ENCODE results near the gene NAXD.

NAXD gene

DNA sequence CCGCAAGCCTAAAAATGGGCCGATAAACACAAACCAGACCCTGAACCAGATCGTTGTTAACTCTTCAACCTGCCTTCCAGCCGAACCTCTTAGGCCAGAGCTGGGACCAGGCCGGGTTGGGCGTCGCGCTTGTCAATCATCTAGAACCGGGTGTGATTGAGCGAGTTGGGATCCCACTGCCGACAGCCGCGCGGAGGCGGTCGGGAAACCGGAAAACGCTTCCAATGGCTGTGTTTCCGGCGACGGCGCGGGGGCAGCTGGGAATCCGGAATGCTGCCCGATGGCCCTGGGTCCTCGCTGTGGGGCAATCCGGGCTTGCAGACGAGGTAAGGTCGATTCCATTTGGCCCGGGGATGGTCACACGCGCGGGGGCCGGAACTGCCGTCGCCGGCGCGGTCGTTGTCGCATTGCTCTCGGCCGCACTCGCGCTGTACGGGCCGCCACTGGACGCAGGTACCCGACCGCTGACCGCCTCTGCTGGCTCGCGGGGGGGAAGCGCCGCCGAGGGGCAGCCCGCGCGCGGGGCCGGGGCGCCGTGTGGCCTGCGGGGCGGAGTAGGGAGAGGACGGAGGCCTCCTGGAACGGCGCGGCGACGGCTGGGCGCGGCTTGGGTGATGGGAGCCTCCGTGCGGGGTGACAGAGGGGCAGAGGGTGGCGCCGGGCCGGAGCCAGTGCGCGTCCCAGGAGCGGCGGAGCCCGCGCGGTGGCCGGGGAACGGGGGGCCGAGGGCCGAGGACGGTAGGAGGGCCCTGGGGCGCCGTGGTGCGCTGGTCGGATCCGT is at the start of gene NAXD:
TSS of gene NAXD (plus strand) at position 224 of the 781 bp plus-strand sequence. CDS start at position 281, 57 bp downstream.
- ChIA-PET POLR2A (interaction anchor here (0.7 to 2.0 kb wide), 10 partner anchors 9 to 300 kb away, joined by 3 to 19 read pairs (median 4); partner anchors contain the start of gene ANKRD10), CTCF (interaction anchor here (0.7 kb wide), 1 partner anchor 47 kb away, joined by 4 read pairs; no protein-coding TSS in a partner anchor)
- H3K9me3 ChIP-seq (ENCODE audit: control insufficient read depth, insufficient read depth, low read depth, low read length), result no peaks in the 10 kb centered on the region
- peak within 1 kb of the TSS; percentile 94 for H3K4me3 ChIP-seq (ENCODE audit: low read depth, low read length)
- H3K27ac ChIP-seq (ENCODE audit: extremely low read depth, low read depth, low read length), result peak within 1 kb of the TSS; percentile 69
- no peaks in the 10 kb centered on the region for H3K36me3 ChIP-seq (ENCODE audit: control insufficient read depth in 2 of 2, insufficient read depth in 1 of 2, low read length in 2 of 2)
- no peaks in the 10 kb centered on the region for H3K4me1 ChIP-seq (ENCODE audit: control insufficient read depth, insufficient read depth, low read length)
- TF ChIP-seq ZNF311 (tag by site-specific recombination; IDR thresholded peaks at IDR 0.05; ENCODE audit: borderline replicate concordance), result no peak
- TF ChIP-seq ZNF623 (tag by site-specific recombination; IDR thresholded peaks at IDR 0.05), result no peak
- 0 out of 2 replicates have a peak, but pooled peaks have one; percentile 20 for TF ChIP-seq ZNF639 (tag by site-specific recombination; IDR thresholded peaks at IDR 0.05)
- TF ChIP-seq BCL11A (tag by site-specific recombination; IDR thresholded peaks at IDR 0.05; ENCODE audit: low read depth), result no peak
- TF ChIP-seq ZNF529 (tag by site-specific recombination; IDR thresholded peaks at IDR 0.05; ENCODE audit: insufficient replicate concordance), result no peak
- TF ChIP-seq REPIN1 (tag by site-specific recombination; IDR thresholded peaks at IDR 0.05; ENCODE audit: low read depth), result no peak
- no peak for TF ChIP-seq ZNF777 (tag by site-specific recombination; IDR thresholded peaks at IDR 0.05; ENCODE audit: borderline replicate concordance)
- no peak for TF ChIP-seq YY2 (tag by site-specific recombination; IDR thresholded peaks at IDR 0.05)
- TF ChIP-seq GLI2 (tag by site-specific recombination; IDR thresholded peaks at IDR 0.05; ENCODE audit: borderline replicate concordance, low read depth), result no peak
- 0 out of 2 replicates have a peak, but pooled peaks have one; percentile 16 for TF ChIP-seq KLF17 (tag by site-specific recombination; IDR thresholded peaks at IDR 0.05)
- TF ChIP-seq ZNF175 (tag by site-specific recombination; IDR thresholded peaks at IDR 0.05), result no peak
- no peak for TF ChIP-seq MYNN (tag by site-specific recombination; IDR thresholded peaks at IDR 0.05; ENCODE audit: borderline replicate concordance)
- TF ChIP-seq ZNF121 (tag by site-specific recombination; IDR thresholded peaks at IDR 0.05), result no peak
- TF ChIP-seq ZNF571 (tag by site-specific recombination; IDR thresholded peaks at IDR 0.05), result no peak
- TF ChIP-seq ZNF146 (tag by site-specific recombination; IDR thresholded peaks at IDR 0.05), result no peak
- TF ChIP-seq ZNF830 (tag by site-specific recombination; IDR thresholded peaks at IDR 0.05; ENCODE audit: low read depth), result no peak
- TF ChIP-seq SP7 (tag by site-specific recombination; IDR thresholded peaks at IDR 0.05), result no peak
- no peak for TF ChIP-seq ZNF114 (tag by site-specific recombination; IDR thresholded peaks at IDR 0.05)
- TF ChIP-seq PRDM6 (tag by site-specific recombination; IDR thresholded peaks at IDR 0.05), result no peak
- TF ChIP-seq, protein P1, sequence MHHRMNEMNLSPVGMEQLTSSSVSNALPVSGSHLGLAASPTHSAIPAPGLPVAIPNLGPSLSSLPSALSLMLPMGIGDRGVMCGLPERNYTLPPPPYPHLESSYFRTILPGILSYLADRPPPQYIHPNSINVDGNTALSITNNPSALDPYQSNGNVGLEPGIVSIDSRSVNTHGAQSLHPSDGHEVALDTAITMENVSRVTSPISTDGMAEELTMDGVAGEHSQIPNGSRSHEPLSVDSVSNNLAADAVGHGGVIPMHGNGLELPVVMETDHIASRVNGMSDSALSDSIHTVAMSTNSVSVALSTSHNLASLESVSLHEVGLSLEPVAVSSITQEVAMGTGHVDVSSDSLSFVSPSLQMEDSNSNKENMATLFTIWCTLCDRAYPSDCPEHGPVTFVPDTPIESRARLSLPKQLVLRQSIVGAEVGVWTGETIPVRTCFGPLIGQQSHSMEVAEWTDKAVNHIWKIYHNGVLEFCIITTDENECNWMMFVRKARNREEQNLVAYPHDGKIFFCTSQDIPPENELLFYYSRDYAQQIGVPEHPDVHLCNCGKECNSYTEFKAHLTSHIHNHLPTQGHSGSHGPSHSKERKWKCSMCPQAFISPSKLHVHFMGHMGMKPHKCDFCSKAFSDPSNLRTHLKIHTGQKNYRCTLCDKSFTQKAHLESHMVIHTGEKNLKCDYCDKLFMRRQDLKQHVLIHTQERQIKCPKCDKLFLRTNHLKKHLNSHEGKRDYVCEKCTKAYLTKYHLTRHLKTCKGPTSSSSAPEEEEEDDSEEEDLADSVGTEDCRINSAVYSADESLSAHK (tag by site-specific recombination; IDR thresholded peaks at IDR 0.05), result no peak
- TF ChIP-seq TSHZ1 (tag by site-specific recombination; IDR thresholded peaks at IDR 0.05; ENCODE audit: borderline replicate concordance), result no peak
- TF ChIP-seq ZBTB21 (tag by site-specific recombination; IDR thresholded peaks at IDR 0.05), result no peak
- TF ChIP-seq ZNF19 (tag by site-specific recombination; IDR thresholded peaks at IDR 0.05; ENCODE audit: low read depth), result no peak
- no peak for TF ChIP-seq BCL11B (tag by site-specific recombination; IDR thresholded peaks at IDR 0.05; ENCODE audit: low read depth)
- no peak for TF ChIP-seq ZNF548 (tag by site-specific recombination; IDR thresholded peaks at IDR 0.05)
- TF ChIP-seq, protein P2, sequence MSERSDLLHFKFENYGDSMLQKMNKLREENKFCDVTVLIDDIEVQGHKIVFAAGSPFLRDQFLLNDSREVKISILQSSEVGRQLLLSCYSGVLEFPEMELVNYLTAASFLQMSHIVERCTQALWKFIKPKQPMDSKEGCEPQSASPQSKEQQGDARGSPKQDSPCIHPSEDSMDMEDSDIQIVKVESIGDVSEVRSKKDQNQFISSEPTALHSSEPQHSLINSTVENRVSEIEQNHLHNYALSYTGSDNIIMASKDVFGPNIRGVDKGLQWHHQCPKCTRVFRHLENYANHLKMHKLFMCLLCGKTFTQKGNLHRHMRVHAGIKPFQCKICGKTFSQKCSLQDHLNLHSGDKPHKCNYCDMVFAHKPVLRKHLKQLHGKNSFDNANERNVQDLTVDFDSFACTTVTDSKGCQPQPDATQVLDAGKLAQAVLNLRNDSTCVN (tag by site-specific recombination; optimal IDR thresholded peaks at IDR 0.05), result peak; percentile 66
